Erythroblast (primary cell): ENCODE data around the gene AOPEP.
"Not testable (repeated sequence)": the region's sequence is repeated elsewhere in the genome, so short reads cannot be mapped to it uniquely, and the experiment has no call there.

Source experiments
- DNase-seq, 2 experiments: peaks; one replicate each; lab custom pipeline; 2025; lab: John Stamatoyannopoulos, UW
- GATA1 ChIP-seq: IDR thresholded peaks from 2 replicates; pipeline ENCODE4 v1.6.1; 2011; ENCODE audit warnings: low read depth, mild to moderate bottlenecking, control low read depth, low read length, moderate library complexity
- POLR2A ChIP-seq: IDR thresholded peaks from 2 replicates; pipeline ENCODE4 v1.6.1; 2011; ENCODE audit warnings: mild to moderate bottlenecking, low read length

AOPEP gene

DNA sequence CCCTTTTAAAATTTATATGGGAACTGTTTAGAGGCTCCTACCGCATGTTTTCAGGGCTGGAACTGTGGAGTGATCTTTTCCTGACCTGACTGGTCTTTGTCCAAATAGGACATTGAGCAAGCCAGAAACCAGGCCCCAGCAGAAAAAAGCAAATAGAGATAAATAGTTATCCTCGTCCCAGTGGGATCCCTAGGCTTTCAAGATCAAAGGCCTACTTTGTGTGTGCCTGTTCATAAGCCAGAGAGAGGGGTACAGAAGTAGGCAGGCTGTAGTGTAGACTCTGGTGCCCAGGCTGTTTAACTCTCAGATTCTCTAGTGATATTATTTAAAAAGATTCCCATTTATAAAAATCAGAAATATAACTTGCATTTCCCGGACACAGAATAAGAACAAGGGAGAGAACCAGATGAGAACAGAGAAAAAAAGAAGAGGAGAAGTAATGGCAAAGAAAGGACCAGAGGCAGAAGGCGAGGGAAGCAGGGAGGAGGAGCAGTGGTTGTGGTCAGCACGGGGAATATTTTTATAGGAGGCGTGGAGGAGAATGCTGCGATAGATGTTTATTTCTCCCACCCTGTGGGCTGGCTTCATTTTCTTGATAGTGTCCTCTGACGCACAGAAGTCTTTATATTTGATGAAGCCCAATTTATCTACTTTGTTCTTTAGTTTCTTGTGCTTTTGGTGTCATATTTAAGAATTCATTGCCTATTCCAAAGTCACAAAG is 101.2 kb downstream of the AOPEP start:
- DNase-seq: no peak
- TF ChIP-seq GATA1: no peak

DNA sequence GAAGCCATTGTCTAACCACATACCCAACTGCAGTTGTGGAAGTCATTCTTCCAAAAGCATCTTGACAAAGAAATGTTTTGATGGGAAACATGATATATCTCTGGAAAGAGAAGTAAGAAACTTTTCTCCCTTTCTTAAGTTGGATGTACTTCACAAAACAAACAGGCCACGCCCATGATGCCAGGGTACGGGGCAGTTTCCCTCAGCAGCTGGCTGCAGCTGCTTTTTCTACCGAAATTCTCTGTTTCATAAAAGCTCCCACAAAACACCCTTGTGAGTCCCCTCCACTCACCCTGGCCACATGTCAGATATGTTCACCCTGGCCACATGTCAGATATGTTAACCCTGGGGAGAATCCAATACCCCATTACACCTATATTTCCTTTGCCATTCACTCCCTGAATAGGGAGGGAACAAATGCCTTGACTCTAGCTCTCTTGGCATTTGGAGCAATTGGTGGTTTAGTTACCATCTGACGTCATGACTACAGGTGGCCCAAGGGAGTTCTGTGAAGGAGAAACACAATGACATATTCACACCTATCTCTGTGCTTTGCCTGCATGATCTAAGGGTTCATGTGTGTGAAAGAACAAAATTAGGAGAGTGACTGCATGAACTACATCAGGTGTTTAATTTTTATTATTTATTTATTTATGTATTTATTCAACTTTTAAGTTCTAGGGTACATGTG is 103.0 kb downstream of the AOPEP start:
- no peak for DNase-seq
- TF ChIP-seq POLR2A (no peak), GATA1 (no peak)

- DNase-seq: not testable (repeated sequence)
Measured at GRCh38 chr9:94830071-94830604, 103.6 kb downstream of the AOPEP start.

DNA sequence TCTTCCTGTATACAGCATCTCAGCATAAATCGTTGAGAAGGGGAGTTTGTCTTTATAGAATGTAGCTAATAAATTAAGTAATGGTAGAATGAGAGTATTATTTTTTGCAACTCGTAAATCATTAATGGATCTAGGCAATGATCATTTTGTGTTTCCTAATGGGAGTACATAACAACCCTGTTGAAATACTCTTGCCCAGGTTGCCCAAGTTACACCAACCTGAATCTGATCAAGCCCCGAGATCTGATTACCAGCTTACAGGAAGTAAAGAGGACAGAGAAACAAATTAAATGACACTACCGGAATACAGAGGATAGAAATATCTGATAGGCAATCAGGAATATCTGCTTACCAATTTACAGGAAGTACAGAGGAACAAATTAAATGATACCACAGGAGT is 107.3 kb downstream of the AOPEP start:
- no peak for DNase-seq
- no peak for TF ChIP-seq POLR2A
- TF ChIP-seq GATA1: no peak

- DNase-seq: no peak
- TF ChIP-seq POLR2A (no peak), GATA1 (no peak)
Measured at GRCh38 chr9:94837404-94837803, 110.9 kb downstream of the AOPEP start.

- DNase-seq: no peak
- no peak for TF ChIP-seq POLR2A
- TF ChIP-seq GATA1: no peak
Measured at GRCh38 chr9:94839398-94839797, 112.9 kb downstream of the AOPEP start.

GRCh38 chr9:94840738-94841137 is 114.2 kb downstream of the AOPEP start:
- no peak for DNase-seq
- no peak for TF ChIP-seq POLR2A
- no peak for TF ChIP-seq GATA1

DNA sequence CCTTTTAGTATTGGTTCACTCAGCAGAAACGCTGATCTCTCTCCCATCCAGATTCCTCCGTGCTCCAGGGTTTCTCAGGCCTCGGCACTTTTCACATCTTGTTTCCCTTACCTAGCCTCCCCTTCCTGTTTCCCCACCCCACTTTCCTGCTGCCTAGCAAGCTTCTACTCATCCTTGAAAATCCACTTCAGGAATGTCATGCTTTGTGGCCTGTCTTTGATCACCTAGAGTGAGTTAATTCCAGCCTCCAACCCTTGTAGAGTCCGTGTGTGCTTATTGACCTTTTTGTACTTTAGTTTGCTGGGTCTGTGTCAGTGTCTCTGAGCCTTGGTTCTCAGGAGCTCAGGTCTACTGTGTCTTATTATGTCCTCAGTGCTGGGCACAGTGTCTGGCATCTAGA is 116.6 kb downstream of the AOPEP start:
- TF ChIP-seq GATA1 (no peak), POLR2A (no peak)
- DNase-seq: no peak

DNA sequence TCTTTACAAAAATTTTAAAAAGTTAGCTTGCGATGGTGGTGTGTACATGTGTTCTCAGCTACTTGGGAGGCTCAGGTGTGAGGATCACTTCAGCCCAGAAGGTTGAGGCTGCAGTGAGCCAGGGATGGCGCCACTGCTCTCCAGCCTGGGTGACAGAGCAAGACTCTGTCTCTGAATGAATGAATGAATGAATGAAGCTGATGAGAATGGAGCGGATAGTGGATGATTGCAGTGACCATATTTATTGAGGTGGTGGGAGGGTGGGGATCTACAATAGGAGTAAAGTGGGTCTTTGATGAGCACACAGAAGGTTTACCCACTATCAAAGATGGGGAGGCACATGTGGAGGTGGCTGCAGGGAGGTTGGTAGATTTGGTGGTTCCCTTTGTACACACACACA is 120.2 kb downstream of the AOPEP start:
- no peak for TF ChIP-seq GATA1
- TF ChIP-seq POLR2A: no peak
- DNase-seq: no peak

DNA sequence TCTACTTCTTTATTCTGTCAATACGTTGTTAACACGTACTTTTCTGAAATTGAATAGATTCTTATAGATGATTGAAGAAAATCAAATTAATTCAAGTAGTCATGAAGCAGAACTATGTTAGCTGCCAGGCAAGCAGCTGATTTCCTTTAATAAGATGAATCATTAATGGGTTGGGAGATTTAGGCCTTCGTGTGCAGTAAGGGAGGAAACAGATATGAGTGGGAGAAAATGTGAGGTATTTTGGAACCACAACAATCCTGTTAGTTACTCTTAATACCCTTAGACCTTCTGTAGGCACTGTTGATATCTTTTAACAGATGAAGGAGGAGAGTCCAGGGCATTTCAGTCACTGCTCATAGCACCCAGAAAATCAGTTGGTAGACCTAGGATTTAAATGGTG is 121.0 kb downstream of the AOPEP start:
- TF ChIP-seq GATA1: no peak
- no peak for TF ChIP-seq POLR2A
- DNase-seq: no peak

DNA sequence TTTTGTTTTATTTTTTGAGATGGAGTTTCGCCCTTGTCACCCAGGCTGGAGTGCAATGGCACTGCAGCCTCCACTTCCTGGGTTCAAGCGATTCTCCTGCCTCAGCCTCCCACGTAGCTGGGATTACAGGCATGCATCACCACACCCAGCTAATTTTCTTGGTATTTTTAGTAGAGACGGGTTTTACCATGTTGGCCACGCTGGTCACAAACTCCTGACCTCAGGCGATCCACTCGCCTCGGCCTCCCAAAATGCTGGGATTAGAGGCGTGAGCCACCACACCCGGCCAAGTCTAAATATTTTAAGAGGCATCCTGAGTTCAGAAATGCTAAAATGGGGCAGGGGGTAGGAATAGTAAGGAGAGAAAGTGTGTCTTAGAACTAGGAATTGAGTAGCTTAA is 122.3 kb downstream of the AOPEP start:
- not testable (repeated sequence) for DNase-seq

DNA sequence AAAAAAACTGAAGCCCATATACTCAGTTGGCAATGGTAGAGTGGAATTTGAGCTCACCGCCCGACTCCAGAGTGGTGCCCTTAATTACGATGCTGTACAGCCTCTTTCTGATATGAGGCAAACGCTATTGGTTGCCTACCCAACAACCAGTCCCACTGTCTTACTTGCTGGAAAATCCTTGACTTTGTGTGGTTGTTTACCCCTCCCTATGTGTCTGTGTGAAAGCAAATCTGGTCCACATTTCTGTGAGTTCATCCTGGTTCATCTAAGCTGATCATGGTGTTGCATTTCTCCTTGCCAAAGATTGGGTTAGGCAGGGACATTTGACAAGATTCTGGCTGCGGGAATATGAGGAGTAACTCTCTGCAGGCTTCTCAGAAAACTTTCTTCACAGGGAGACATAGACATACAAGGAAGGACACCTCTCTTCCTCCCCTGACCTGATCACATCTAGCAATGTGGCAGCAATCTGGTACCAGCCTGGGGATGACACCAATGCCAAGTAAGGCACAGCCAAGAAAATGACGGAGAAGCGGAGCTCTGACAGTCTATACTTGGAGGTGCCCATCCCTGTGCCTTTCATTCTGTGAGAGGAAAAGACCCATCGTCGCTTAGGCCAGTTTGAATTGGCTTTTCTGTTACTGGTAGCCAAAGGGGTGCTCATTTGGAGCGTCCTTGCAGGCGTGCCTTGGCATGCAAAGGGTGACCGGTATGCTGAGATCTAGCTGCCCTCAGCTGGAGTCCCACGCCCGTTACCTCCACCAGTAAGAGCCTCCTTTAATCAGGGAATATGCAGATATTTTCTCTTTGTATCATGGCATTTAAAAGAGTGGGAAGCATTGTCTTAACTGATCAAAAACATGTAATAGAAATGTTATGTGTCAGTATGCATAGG is 124.3 kb downstream of the AOPEP start:
- TF ChIP-seq GATA1 (no peak), POLR2A (no peak)
- DNase-seq: no peak

DNA sequence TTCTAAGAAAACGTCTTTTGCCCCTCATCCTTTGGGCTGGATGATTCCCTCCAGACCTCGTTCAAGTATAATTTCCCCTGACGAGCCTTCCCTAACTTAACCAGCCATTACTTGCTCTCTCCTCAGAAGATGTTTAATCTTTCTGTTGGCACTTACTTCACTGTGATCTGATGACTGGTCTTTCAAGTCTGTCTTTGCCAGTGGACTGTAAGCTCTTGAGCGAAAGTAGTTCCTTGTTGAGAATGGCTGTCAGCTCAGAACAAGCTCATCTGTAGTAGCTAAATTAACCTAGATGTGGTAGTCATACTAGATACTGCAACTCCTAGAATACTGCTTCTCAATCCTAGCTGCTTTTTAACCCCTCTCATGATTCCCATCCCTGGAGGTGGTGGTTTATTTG is 125.0 kb downstream of the AOPEP start:
- DNase-seq: no peak
- TF ChIP-seq GATA1 (no peak), POLR2A (no peak)

GRCh38 chr9:94851892-94852291 is 125.4 kb downstream of the AOPEP start:
- DNase-seq: no peak
- no peak for TF ChIP-seq POLR2A
- no peak for TF ChIP-seq GATA1
